Activated CD8-positive, alpha-beta memory T cell treated with anti-CD3 and anti-CD28 coated beads, Interleukin-2, amount 10 ng/mL, durations not matched to agents 7 days and 5 days (primary cell): ENCODE data around the gene ZNF646. TPM values are rescaled to one million over a fixed set of nuclear protein-coding genes. Genes with fewer than 3 reads are reported as not detected.

ENCODE experiments used
- ATAC-seq: fragments of 150-1000 bp; cut with Tn5 transposase; one replicate; pipeline ENCODE4 v1.10.0; 2021; ENCODE audit warnings: moderate library complexity
- CTCF ChIA-PET: fragments of 350-600 bp; sonication (Branson Sonifier 250); formaldehyde crosslinking; loops from one replicate; lab custom pipeline; 2021; ENCODE audit warnings: antibody characterized with exemption; lab: Charles Lee
- DNase-seq: peaks from one replicate; pipeline ENCODE4 v3.0.0-alpha.2; 2020
- H3K27ac Mint-ChIP-seq: one replicate; pipeline ENCODE4 v1.8.0; 2021; ENCODE audit warnings: mild to moderate bottlenecking, mixed read lengths
- H3K27me3 Mint-ChIP-seq: one replicate; pipeline ENCODE4 v1.8.0; 2021; ENCODE audit warnings: mixed read lengths
- H3K36me3 Mint-ChIP-seq: one replicate; pipeline ENCODE4 v1.8.0; 2021; ENCODE audit warnings: mild to moderate bottlenecking, mixed read lengths
- H3K4me1 Mint-ChIP-seq: one replicate; pipeline ENCODE4 v1.8.0; 2021; ENCODE audit warnings: mixed read lengths
- H3K4me3 Mint-ChIP-seq: one replicate; pipeline ENCODE4 v1.8.0; 2021; ENCODE audit warnings: mild to moderate bottlenecking, moderate library complexity, mixed read lengths
- H3K9me3 Mint-ChIP-seq: one replicate; pipeline ENCODE4 v1.8.0; 2022; ENCODE audit warnings: low read depth, mixed read lengths
- total RNA-seq, 2 experiments: library from RNA; stranded (reverse); gene quantifications; one replicate each; pipeline ENCODE4 v1.2.3, GENCODE V29; 2021

The ZNF646 gene
- total RNA-seq, 2 experiments from 2014 or later = 31.8 to 37.7 TPM

DNA sequence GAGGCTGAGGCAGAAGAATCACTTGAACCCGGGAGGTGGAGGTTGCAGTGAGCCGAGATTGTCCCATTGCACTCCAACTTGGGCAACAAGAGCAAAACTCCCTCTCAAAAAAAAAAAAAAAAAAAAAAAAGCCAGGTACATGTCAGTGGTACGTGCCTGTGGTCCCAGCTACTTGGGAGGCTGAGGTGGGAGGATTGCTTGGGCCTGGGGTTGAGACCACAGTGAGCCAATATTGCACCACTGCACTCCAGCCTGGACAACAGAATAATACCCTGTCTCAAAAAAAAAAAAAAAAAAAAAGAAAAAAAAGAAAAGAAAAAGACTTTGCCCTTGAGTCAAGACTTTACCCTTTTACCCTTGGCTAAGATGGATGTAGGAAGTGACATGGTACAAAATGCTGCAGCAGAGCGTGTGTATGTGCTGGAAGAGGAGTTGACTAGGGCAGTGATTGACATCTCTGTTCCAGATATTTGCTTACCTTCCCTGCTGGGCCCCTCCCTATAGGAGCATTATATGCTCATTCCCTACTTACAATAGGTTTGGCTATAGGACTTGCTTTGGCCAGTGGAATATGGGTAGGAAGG is 30.2 kb upstream of the ZNF646 start:
- H3K27ac Mint-ChIP-seq = no peak overlapping the region
- H3K27me3 Mint-ChIP-seq = no peaks in the 10 kb centered on the region
- H3K4me3 Mint-ChIP-seq = no peak overlapping the region
- H3K4me1 Mint-ChIP-seq = no peaks in the 10 kb centered on the region
- H3K9me3 Mint-ChIP-seq = no peaks in the 10 kb centered on the region
- CTCF ChIA-PET = interaction anchor here (1.6 kb wide), 1 partner anchor 23 kb away, joined by 4 read pairs; no protein-coding TSS in a partner anchor
- no peak for DNase-seq
- H3K36me3 Mint-ChIP-seq = peaks cover 9% of the 10 kb centered on the region
- ATAC-seq = no peak

GRCh38 chr16:31050280-31051030 is 23.8 kb upstream of the ZNF646 start:
- H3K36me3 Mint-ChIP-seq = peaks cover 2% of the 10 kb centered on the region
- no peaks in the 10 kb centered on the region for H3K27me3 Mint-ChIP-seq
- H3K9me3 Mint-ChIP-seq = no peaks in the 10 kb centered on the region
- peaks cover 19% of the 10 kb centered on the region for H3K4me1 Mint-ChIP-seq
- CTCF ChIA-PET = interaction anchor here (1.0 kb wide), 1 partner anchor 148 kb away, joined by 3 read pairs; no protein-coding TSS in a partner anchor
- H3K27ac Mint-ChIP-seq = no peak overlapping the region
- DNase-seq = no peak
- ATAC-seq = no peak
- no peak overlapping the region for H3K4me3 Mint-ChIP-seq

GRCh38 chr16:31052114-31052513 is 22.1 kb upstream of the ZNF646 start:
- no peak overlapping the region for H3K27ac Mint-ChIP-seq
- ATAC-seq (peak; percentile 65), DNase-seq (no peak)
- H3K9me3 Mint-ChIP-seq = no peaks in the 10 kb centered on the region
- H3K27me3 Mint-ChIP-seq = no peaks in the 10 kb centered on the region
- peaks cover 19% of the 10 kb centered on the region for H3K4me1 Mint-ChIP-seq
- CTCF ChIA-PET = no interaction called here
- peaks cover 4% of the 10 kb centered on the region for H3K36me3 Mint-ChIP-seq
- no peak overlapping the region for H3K4me3 Mint-ChIP-seq

DNA sequence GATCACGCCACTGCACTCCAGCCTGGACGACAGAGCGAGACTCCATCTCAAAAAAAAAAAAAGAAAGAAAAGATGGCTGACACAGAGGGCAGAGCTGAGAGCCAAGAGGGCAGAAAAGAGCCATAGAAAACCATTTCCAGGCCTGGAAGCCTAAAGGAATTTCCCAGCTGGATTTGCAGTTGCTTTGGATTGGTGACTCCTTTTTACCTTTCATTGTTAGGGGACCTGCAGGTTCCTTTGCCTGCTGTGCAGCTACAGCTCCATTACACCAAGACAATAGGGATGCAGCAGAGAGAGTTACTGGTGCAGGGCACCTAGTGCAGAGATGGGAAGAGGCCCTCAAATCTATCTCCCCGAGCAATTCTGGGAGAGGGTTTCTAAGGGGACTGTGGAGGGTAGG is 18.6 kb upstream of the ZNF646 start:
- Mint-ChIP-seq H3K4me1 (peaks cover 20% of the 10 kb centered on the region), H3K9me3 (no peaks in the 10 kb centered on the region), H3K27me3 (no peaks in the 10 kb centered on the region), H3K36me3 (peaks cover 14% of the 10 kb centered on the region), H3K27ac (no peak overlapping the region), H3K4me3 (no peak overlapping the region)
- DNase-seq (no peak), ATAC-seq (no peak)
- CTCF ChIA-PET = interaction anchor here (1.0 to 1.1 kb wide), 2 partner anchors 10 to 13 kb away, joined by 3 read pairs; no protein-coding TSS in a partner anchor

GRCh38 chr16:31061126-31061812 is 13.0 kb upstream of the ZNF646 start:
- Mint-ChIP-seq H3K27ac (no peak overlapping the region), H3K9me3 (no peaks in the 10 kb centered on the region), H3K36me3 (peaks cover 37% of the 10 kb centered on the region), H3K4me3 (no peak overlapping the region), H3K4me1 (peaks cover 42% of the 10 kb centered on the region), H3K27me3 (no peaks in the 10 kb centered on the region)
- CTCF ChIA-PET = no interaction called here
- no peak for ATAC-seq
- no peak for DNase-seq

DNA sequence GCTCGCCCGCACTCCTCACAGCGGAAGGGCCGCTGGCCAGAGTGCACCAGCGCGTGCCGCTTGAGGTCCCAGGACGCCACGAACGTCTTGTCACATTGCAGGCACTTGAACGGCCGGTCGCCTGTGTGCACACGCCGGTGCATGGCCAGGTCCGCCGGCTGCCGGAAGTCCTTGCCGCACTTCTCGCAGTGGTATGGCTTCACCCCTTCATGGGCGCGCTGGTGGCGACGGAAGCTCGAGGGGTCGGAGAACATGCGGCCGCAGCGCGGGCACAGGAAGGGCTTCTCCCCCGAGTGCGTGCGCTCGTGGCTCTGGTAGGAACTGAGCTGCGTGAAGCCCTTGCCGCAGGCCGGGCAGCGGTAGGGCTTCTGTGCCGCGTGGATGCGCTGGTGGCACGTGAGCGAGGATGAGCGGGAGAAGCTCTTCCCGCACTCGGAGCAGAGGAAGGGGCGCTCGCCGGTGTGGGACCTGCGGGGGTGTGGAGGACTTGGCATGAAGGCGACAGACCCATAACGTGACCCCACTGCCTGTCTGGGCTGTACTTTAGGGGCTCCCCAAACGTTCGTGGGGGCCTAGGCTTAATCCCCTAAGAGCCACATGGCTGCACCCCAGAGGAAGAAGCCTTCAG is 12.3 kb upstream of the ZNF646 start:
- Mint-ChIP-seq H3K27ac (no peak overlapping the region), H3K27me3 (no peaks in the 10 kb centered on the region), H3K36me3 (peaks cover 35% of the 10 kb centered on the region), H3K9me3 (no peaks in the 10 kb centered on the region), H3K4me3 (no peak overlapping the region), H3K4me1 (peaks cover 47% of the 10 kb centered on the region)
- ATAC-seq = no peak
- CTCF ChIA-PET = interaction anchor here (1.4 kb wide), 1 partner anchor 34 kb away, joined by 4 read pairs; no protein-coding TSS in a partner anchor
- DNase-seq = no peak

GRCh38 chr16:31063495-31063842 is 10.8 kb upstream of the ZNF646 start:
- ATAC-seq (no peak), DNase-seq (no peak)
- CTCF ChIA-PET = interaction anchor here (0.7 to 2.5 kb wide), 6 partner anchors 10 to 79 kb away, joined by 3 to 27 read pairs (median 4); partner anchors contain the start of genes HSD3B7, STX4, ZNF646 and ZNF668
- Mint-ChIP-seq H3K9me3 (no peaks in the 10 kb centered on the region), H3K4me1 (peaks cover 55% of the 10 kb centered on the region), H3K4me3 (peak overlapping the region; percentile 53), H3K27ac (peak overlapping the region; percentile 90), H3K36me3 (peaks cover 36% of the 10 kb centered on the region), H3K27me3 (no peaks in the 10 kb centered on the region)

DNA sequence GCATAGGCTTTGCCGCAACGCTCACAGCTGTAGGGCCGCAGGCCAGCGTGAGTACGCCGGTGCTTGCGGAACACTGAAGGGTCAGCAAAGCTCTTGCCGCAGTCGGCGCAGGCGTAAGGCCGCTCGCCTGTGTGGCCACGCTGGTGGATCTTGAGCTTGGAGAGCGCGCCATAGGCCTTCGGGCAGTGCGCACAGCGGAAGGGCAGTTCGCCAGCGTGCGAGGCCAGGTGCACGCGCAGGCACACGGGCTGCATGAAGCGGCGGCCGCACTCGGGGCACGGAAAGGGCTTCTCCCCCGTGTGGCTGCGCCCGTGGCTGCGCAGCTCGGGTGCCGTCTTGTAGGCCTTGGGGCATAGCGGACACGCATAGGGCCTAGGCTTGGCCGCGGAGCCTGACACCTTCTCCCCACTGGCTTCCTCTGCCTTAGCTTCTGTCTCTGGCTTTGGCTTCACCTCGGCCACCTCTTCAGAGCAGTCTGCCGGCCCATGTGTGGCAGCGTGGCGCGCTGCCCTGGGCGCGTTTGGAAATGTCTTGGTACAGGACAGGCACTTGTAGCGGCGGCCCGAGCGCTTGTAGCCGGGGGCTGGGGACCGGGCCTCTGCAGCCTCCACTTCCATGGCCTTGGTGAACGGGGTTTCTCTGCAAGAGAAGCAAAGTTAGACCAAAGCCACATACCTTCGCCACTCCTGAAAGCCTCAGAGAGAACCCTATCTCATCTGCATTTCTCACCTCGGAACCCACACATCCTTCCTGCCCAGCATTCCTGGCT is 10.2 kb upstream of the ZNF646 start:
- peaks cover 59% of the 10 kb centered on the region for H3K4me1 Mint-ChIP-seq
- H3K27ac Mint-ChIP-seq = peak overlapping the region; percentile 90
- peak; percentile 76 for ATAC-seq
- CTCF ChIA-PET = interaction anchor here (0.7 to 2.5 kb wide), 7 partner anchors 10 to 122 kb away, joined by 3 to 27 read pairs (median 4); partner anchors contain the start of genes HSD3B7, STX4, ZNF646 and ZNF668
- peak overlapping the region; percentile 53 for H3K4me3 Mint-ChIP-seq
- no peaks in the 10 kb centered on the region for H3K27me3 Mint-ChIP-seq
- no peaks in the 10 kb centered on the region for H3K9me3 Mint-ChIP-seq
- peak; percentile 79 for DNase-seq
- H3K36me3 Mint-ChIP-seq = peaks cover 35% of the 10 kb centered on the region

GRCh38 chr16:31064882-31065461 is 9.2 kb upstream of the ZNF646 start:
- ATAC-seq (peak; percentile 48), DNase-seq (no peak)
- CTCF ChIA-PET = interaction anchor here (1.3 to 2.5 kb wide), 6 partner anchors 9 to 123 kb away, joined by 3 to 27 read pairs (median 5); partner anchors contain the start of genes HSD3B7, ZNF646 and ZNF668
- H3K9me3 Mint-ChIP-seq = no peaks in the 10 kb centered on the region
- peaks cover 63% of the 10 kb centered on the region for H3K4me1 Mint-ChIP-seq
- peak overlapping the region; percentile 90 for H3K27ac Mint-ChIP-seq
- peak overlapping the region; percentile 53 for H3K4me3 Mint-ChIP-seq
- H3K36me3 Mint-ChIP-seq = peaks cover 33% of the 10 kb centered on the region
- no peaks in the 10 kb centered on the region for H3K27me3 Mint-ChIP-seq

GRCh38 chr16:31067342-31067741 is 6.9 kb upstream of the ZNF646 start:
- CTCF ChIA-PET = interaction anchor here (0.5 to 1.0 kb wide), 5 partner anchors 24 to 131 kb away, joined by 3 to 4 read pairs (median 3); partner anchors contain the start of gene HSD3B7
- H3K27ac Mint-ChIP-seq = peak overlapping the region; percentile 22
- DNase-seq (no peak), ATAC-seq (no peak)
- no peak overlapping the region for H3K4me3 Mint-ChIP-seq
- H3K9me3 Mint-ChIP-seq = no peaks in the 10 kb centered on the region
- H3K27me3 Mint-ChIP-seq = no peaks in the 10 kb centered on the region
- H3K4me1 Mint-ChIP-seq = peaks cover 69% of the 10 kb centered on the region
- H3K36me3 Mint-ChIP-seq = peaks cover 19% of the 10 kb centered on the region

DNA sequence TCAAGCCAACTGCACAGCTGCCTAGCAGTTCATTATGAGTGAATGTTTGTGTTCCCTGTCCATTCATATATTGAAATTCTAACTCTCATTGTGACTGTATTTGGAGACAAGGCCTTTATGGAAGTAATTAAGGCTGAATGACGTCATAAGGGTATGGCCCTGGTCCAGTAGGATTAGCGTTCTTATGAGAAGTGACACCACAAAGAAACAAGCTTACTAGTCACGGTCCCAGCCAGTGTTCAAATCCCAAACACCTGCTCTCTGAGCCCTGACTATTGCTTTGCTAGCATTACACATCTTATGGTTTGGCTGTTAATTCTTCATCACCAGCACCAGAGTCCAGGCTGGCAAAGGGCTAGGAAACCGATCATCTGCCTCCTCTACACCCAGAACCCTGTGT is 2.4 kb upstream of the ZNF646 start:
- DNase-seq (no peak), ATAC-seq (no peak)
- Mint-ChIP-seq H3K9me3 (no peaks in the 10 kb centered on the region), H3K36me3 (peaks cover 8% of the 10 kb centered on the region), H3K4me3 (peak overlapping the region; percentile 96), H3K27ac (peak overlapping the region; percentile 95), H3K27me3 (no peaks in the 10 kb centered on the region), H3K4me1 (peaks cover 43% of the 10 kb centered on the region)
- CTCF ChIA-PET = no interaction called here
